ENCODE measurements around the gene LILRA2.

DNA sequence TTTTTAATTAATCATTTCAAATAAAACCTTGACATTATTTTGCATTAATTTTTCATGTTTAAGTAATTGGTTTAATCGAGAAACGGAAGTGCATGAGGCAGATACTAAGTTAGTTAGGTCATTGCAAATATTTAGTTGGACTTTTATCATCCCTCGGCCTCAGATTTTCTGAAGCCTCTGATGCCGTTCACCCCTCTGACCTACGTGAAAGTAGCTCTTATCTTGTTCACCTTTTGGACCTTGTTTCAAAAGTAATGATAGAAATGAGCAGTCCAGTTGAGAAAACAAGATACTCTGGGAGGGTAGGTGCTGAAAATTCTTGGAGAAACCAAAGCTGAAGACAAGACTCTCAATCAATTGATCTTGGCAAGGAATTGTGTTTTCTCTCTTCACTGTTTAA is 48.0 kb upstream of the LILRA2 start:
- TF ChIP-seq POLR2AphosphoS5 (IDR thresholded peaks at IDR 0.05; ENCODE audit: low read depth, low read length) = no peak
- no peak for TF ChIP-seq SIN3A (IDR thresholded peaks at IDR 0.05; ENCODE audit: borderline replicate concordance, insufficient read depth, low read length)
- TF ChIP-seq FOXP2 (optimal IDR thresholded peaks at IDR 0.05; ENCODE audit: borderline replicate concordance, extremely low read depth, extremely low read length, insufficient read depth) = no peak
- no peak for TF ChIP-seq TAF1 (IDR thresholded peaks at IDR 0.05; ENCODE audit: borderline replicate concordance, insufficient read depth, low read length)
